HG02623 (cell line): ENCODE data around the gene CCNL2.
"Not testable (repeated sequence)": the region's sequence is repeated elsewhere in the genome, so short reads cannot be mapped to it uniquely, and the experiment has no call there.

Source experiments
- ATAC-seq: cut with Tn5 transposase; IDR thresholded peaks from one replicate; pipeline ENCODE4 v1.9.1; 2021; ENCODE audit warnings: moderate library complexity; ENCODE audit not compliant: unreplicated experiment

Gene CCNL2

DNA sequence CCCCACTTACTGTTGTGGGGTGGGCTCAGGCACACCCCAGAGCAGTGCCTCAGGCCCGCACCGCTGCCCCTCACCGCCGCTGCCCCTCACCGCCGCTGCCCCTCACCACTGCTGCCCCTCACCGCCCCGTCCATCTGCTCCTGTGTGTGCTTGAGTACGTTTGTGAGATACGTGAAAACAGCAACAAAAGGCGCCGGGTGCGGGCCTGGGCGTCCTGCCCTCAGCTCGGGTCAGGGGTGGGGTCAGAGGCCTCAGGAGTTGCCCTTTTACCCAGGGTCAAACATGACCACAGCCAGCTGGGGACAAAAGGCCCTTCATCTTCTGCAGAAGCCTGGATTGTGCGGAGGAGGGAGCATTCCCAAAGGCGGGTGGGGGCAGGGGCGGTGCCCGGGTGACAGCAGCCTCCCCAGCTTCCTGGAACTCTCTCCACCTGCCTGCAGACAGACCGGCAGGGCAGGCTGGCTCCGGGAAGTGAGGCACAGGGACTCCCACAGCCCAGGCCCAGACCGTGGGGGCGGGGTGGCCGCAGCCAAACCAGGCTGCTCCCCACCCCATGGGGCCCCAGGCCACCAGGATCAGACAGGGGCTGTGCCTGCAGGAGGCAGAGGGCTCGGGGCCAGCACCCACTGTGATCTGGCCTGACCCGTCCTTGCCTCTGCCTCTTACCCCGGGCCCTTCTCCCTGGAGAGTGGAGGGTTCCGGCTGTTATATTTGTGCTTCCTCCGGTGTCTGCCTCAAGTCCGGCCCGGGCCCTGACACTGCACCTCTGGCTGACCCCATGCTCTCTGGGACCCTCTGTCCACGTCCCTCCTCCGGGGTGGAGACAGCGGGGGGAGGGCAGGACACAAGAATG is 34.0 kb upstream of the CCNL2 start:
- no peak for ATAC-seq

DNA sequence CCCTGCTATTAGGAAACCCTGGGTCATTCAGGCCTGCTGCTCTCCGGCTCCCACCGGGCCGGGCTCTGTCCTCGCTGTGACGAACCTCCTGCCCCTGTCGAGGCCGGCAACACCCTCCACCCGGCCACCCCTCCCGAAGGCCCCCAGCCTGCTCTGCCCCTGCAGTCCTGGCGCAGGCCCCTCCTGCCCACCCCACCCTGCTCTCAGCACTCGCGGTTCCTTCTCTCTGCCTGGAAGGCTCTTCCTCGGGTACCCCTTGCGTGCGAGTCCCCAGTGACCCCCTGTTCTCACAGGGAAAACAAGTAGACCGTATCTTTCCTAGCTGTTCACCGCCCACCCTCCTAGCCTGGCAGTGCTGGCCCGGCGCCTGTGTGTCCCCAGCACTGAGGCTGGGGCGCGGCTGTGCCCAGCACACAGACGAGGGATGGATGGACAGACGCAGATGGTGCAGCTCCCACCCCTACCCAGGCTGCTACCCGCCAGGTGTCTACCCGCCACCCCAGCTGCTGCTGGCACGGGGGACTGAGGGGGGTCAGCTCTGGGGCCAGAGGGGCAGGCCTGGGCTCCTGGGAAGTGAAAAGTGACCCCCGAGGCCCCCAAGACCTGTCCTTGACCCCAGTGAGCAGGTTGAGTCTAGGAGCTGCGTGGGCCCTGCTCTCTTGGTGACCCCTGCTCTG is 33.3 kb upstream of the CCNL2 start:
- no peak for ATAC-seq

DNA sequence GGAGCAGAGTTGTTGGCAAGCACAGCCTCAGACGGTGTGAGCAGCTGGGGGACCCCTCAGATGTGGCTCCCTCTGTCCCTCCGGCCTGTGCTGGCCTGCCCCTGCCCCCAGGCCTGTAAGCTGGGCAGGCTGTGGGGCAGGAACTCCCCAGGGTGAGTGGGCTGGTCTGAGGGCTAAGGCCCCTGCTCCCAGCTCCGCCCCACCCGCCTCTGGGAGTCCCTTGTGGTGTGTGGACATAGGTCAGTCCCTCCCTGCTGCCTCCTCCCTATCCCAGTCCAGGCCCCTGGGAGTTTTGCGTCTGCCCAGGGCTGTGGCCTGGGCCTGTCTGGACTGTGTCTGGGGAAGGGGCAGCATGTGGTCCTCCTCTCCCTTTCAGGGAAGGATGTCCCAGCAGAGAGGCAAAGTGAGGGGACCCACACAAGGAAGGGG is 32.7 kb upstream of the CCNL2 start:
- no peak for ATAC-seq

DNA sequence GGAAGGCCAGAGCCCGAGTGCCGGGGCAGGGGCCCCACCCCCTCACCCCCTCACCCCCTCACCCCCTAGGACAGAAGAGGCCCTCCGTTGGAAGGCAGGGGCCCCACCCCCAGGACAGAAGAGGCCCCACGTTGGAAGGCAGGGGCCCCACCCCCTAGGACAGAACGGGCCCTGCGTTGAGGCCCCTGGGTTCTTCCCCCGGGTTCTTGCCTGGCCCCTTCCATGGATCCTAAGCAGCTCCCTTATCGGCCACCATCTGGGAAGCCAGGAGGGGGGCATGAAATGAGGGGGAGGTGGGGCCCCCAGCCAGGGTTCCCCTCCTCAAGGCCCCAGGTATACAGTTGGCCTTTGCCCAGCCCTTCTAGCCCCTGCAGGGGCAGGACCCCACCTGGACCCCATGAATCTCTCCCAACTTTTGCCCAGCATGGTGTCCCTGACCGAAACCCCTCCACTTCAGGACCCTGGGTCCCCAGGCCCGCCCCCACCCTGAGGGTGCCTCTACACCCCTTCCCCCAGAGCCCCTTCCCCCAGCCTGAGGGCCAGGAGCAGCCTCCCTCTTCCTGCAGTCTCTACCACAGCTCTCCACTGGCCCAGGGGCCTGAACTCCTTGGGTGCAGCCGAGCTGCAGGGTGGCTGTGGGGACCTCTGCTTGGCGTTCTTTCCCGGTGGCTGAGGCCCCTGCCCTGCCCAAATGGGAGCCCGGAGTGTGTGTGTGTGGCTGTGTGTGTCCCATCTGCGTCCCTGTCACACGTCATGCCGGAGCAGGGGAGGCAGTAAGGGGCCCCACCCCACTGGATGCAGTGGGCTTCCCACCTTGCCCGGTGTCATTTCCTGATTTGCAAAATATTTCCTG is 32.1 kb upstream of the CCNL2 start:
- no peak for ATAC-seq

DNA sequence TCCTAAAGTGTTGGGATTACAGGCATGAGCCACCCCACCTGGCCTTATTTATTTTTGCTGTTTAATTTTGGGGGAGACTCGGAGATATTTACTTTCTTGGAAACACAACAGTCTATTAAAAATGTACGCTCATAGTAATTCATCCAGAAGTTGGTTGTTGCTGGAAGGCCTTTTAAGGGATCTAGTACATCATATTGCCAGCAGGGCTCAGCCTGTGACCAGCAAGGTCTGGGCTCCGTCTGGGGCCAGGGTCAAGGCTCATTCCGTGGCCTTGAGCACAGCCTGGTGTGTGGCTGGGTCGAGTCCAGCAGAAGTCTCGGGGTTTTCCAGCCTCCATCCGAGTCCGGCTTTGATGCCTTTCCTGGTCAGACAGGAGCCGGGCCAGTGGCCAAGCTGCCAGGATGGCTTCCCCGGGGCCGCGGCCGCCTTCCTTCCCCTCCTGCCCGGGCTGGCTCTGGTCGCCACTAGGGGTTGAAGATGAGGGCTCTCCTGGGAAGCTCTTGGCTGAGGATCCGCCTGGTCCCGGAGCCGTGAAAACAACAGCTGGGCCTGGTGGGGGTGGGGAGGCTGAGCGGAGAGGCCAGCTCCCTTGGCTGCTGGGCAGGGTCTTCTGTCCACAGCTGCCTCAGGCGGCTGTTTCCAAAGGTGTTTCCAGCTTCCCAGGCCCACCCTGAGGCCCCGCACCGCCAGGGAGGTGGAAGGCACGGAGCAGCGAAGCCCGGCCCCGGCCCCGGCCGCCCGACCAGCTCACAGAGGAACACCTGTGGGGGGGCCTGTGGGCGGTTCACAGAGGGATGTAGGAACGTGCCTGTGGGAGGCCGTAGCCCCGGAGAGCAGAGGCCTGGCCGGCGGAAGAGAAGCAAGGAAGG is 31.2 kb upstream of the CCNL2 start:
- ATAC-seq: no peak

DNA sequence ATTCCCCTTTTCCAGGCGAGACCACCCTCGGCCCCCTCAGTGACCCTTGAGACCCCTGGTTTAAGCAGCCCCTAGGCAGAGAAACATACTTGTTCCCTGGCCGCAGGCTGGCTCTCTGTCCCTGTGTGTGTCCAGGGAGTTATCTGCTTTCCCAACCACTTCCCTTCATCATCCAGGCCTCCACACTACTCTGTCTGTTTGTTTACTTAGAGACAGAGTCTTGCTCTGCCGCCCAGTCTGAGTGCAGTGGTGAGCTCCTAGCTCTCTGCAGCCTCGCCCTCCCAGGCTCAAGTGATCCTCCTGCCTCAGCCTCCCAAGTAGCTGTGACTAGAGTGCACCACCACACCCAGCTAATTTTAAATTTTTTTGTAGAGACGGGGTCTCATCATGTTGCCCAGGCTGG is 30.5 kb upstream of the CCNL2 start:
- ATAC-seq: no peak

DNA sequence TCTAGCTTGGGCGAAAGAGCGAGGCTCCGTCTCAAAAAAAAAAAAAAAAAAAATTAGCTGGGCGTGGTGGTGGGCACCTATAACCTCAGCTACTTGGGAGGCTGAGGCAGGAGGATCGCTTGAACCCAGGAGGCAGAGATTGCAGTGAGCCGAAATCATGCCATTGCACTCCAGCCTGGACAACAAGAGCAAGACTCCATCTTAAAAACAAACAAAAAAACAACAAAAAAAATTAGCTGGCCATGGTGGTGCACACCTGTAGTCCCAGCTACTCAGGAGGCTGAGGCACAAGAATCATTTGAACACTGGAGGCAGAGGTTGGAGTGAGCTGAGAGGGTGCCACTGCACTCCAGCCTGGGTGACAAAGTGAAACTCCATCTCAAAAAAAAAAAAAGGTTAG is 29.8 kb upstream of the CCNL2 start:
- ATAC-seq: not testable (repeated sequence)

DNA sequence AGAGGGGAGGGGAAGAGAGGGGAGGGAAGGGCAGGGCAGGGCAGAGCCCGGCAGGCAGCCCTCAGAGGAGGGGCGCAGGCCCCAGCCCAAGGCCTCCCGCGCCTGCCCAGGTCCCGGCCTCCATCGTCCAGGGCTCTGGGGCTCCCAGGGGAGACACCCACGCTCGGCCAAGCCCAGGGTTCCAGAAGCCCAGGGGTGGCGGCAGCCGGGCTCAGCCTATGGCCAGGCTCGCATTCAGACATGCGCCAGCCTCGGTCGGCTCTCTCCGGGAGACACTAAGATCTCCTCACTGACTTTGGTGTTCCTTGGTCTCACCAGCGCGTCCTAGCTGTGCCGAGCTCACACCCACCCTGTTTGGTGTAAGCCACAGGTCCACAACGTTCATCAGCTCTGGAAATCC is 29.0 kb upstream of the CCNL2 start:
- ATAC-seq: no peak

DNA sequence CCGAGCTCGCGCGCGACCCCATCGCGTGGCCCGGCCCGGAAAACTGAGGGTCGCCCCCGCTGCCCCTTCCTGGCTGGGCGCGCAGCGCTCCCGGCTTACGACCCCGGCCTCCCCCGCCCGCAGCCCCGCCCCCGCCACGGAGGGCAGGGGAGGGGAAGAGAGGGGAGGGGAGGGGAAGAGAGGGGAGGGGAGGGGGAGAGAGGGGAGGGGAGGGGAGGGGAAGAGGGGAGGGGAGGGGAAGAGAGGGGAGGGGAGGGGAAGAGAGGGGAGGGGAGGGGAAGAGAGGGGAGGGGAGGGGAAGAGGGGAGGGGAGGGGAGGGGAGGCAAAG is 28.6 kb upstream of the CCNL2 start:
- ATAC-seq: no peak

DNA sequence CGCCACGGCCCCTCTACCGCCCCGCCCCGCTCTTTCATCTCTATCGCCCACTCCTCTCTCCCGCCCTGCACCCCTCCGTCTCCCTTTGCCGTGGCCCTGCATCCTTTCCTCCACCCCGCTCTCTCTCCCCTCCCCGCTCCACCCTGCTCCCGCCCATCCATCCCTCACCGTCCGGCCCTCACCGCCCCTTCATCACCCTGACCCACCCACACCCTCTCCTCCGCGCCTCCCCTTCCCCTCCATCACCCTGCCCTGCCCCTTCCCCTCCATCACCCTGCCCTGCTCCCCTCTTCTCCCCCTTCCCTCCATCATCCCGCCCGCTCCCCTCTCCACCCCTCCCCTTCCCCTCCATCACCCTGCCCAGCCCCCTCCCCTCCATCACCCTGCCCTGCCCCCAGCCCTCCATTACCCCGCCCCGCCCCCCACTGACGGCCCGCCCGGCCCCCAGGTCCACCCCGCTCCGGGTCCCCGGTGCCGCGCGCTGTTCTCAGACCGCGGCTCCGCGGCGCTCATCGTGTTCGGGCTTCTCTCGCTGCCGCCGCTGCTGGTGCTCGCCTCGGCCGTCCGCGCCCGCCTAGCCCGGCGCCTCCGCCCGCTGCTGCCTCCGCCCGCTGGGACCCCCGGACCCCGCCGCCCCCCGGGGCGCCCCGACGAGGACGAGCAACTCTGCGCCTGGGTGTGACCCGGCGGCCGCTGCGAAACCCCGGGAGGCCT is 28.1 kb upstream of the CCNL2 start:
- no peak for ATAC-seq

DNA sequence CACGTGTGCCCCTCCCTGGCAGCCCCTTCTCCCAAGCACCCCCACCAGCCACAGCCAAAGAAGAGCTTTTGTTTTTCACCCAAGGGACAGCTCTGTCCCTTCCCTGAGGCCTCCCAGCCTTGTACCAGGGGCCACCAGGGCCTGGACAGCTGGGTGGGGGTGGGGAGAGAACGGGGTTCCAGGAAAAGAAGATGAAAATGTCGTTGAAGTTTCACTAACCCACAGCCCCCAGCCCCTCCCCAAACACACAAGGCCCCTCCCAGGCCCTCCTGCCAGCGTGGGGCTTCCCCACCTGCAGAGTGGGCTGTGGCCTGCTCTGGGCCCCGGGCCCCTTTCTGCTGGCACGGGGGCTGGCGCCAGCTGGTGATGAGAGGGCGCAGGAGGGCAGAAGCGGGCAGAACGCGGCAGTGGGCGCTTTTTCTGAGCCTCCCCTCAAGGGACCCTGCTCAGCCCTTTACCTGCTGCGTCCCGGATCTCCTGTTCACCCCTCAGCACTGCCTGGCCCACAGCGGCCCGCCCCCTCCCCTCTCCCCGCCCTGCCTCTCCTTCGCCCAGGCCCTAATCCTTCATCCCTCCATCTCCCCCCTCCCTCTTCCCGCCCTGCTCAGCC is 27.5 kb upstream of the CCNL2 start:
- ATAC-seq: no peak

DNA sequence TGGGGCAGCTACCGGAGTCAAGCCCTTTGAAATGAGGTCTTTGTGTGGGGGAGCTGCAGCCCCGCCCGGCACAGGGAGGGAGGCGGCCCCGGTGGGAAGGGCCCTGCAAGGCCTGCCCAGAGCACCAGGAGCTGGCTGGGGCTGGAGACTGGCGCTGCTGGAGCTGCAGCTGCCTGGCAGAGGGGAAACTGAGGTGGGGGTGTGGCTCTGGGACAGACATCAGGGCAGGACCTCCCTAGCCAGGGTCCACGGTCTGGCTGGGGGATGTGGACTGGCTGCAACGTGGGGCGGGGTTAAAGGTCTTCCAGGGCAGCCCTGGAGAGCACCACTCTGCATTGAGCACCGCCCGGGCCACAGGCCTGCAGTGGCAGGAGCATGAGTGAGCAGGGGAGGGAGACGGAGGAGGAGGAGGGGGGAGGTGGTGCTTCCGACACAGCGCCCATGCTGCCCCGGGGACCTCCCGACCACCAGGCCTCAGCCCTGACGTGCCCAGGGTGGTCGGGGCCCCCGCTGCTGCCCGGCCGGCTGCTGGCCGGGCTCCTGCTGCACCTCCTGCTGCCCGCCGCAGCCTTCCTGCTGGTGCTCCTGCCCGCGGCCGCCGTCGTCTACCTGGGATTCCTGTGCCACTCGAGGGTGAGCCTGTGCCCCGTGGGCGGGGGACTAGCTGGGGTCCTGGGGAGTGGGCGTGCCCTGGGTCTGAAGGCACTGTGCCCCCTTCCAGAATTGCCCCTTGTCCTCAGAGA is 26.8 kb upstream of the CCNL2 start:
- no peak for ATAC-seq

DNA sequence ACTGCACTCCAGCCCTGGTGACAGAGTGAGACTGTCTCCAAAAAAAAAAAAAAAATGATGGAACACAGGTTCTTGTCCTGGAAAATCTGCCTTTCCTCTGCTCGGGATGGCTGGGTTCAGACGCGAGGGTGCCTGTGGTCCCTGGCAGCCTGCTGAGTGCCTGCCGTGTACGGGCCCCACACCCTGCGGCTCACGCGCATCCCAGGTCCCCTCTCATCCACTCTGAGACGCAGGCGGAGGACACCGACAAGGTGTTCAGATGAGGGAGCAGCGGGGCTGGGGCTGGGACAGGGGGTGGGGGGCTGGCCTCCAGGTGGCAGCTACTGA is 26.3 kb upstream of the CCNL2 start:
- ATAC-seq: no peak

DNA sequence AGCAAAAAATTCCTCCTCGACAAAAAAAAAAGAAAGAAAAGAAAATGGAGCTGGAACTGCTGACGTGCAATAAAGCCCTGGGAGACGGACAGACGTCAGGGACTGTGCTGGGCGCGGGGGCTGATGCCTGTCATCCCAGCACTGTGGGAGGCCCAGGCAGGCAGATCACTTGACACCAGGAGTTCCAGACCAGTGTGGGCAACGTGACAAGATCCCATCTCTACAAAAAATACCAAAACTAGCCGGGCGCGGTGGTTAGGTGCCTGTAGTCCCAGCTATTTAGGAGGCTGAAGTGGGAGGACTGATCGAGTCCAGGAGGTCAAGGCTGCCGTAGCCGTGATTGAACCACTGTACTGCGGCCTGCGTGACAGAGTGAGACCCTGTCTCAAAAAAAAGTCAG is 25.6 kb upstream of the CCNL2 start:
- ATAC-seq: no peak

DNA sequence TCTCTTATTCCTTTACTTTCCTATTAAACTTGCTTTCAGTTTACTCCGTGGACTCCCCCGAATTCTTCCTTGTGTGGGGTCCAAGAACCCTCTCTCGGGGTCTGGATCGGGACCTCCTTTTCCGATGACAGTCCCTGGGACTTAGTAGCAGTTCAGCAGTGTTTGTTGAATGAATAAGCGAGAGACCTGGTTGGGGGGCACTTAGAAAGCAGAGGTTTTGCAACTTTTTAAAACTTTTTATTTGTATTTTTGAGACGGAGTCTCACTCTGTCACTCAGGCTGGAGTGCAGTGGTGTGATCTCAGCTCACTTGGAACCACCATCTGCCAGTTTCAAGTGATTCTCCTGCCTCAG is 24.1 kb upstream of the CCNL2 start:
- no peak for ATAC-seq

DNA sequence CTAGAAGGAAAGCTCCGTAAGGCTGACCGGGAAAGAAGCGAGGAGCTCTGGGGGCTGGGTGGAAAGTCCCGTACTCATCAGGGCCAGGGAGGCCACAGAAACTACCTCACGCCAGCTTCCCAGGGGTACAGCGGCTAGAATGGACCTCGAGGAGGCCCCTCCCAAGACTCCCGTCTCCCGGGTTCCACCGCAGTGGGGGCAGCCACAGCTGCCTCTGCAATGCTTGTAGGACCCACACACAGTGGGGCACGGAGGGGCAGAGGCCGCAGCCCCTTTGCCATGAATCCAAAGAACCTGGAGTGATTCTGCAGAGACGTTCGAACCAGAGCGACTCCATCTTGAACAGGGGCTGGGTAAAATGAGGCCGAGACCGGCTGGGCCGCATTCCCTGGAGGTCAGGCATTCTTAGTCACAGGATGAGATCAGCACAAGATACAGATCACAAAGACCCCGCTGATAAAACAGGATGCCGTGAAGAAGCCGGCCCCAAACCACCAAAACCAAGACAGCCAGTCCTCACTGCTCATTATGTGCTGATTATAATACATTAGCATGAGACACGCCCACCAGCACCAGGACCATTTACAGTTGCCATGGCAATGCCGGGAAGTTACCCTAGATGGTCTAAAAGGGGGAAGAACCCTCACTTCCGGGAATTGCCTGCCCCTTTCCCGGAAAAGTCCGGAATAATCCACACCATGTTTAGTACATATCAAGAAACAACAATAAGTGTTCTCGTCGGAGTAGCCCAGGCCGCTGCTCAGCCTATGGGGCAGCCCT is 23.5 kb upstream of the CCNL2 start:
- no peak for ATAC-seq

DNA sequence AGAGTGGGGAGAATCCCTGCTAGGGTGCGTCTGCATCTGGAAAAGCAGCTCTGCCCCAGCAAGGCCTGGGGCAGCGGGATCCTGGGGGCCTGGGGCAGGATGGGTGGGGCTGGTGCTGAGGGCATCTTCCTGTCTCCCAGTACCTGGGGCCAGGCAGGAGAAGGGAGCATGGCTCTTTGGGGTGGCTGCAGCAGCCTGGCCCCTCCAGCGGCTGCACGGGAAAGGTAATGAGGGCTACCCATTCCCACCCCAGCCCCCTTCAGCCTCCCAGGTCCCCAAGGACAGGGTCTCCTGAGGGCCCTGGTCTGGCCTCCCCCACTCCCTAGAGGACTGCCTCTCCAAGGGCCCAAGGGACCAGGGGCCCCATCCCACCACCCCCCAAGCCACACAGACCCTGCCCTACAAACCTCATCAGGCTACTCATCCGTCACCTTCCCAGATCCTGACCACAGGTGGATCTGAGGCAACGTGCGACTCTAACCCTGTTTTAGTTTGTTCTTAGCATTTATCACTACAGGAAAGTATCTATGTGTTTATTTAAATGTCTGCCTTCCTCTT is 22.9 kb upstream of the CCNL2 start:
- ATAC-seq: no peak
